Measurements from ENCODE around the gene MIEN1.
"Not testable (repeated sequence)": the region's sequence is repeated elsewhere in the genome, so short reads cannot be mapped to it uniquely, and the experiment has no call there.

Gene MIEN1

DNA sequence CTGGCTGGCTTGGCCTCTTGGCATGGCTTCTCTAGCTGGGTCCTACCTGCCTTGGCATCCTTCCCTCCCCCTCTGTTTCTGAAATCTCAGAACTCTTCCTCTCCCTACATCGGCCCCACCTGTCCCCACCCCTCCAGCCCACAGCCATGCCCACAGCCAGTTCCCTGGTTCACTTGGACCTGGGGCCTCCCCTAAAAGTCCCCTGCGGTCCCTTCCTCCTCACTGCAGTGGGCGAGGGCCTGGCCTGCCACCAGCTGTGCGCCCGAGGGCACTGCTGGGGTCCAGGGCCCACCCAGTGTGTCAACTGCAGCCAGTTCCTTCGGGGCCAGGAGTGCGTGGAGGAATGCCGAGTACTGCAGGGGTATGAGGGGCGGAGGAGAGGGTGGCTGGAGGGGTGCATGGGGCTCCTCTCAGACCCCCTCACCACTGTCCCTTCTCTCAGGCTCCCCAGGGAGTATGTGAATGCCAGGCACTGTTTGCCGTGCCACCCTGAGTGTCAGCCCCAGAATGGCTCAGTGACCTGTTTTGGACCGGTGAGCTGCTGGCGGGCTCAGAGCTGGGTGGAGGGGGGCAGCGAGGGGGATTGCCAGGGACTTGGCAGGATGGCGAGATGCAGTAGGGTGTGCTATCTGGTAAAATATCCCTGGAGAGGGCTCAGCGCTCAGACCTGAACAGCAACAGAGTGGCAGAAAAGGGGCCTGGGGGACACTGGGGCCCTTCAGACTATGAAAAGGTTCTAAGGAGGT lies 14.1 kb downstream of the MIEN1 start:
- DNase-seq (ENCODE audit: low read depth), result no peak

GRCh38 chr17:39715375-39716072 lies 14.8 kb downstream of the MIEN1 start:
- no peak for DNase-seq (ENCODE audit: low read depth)

DNA sequence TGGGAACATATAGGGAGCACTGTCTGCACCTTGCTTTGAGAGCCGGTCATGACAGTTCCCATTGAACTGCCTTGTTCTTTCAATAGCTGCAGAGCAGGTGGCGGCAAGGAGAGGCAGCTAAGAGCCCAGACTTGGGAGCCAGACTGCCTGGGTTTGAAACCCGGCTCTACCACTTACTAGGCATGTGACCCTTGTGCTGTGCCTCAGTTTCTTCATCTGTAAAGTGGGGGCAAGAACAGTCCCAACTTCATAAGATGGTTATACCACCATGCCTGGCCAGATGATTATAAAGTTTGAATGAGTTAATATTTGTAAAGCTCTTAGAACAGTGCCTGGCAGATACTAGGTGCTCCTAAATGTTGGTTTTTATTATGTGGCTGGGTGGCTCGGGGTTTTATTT lies 16.1 kb downstream of the MIEN1 start:
- no peak for DNase-seq (ENCODE audit: low read depth)

DNA sequence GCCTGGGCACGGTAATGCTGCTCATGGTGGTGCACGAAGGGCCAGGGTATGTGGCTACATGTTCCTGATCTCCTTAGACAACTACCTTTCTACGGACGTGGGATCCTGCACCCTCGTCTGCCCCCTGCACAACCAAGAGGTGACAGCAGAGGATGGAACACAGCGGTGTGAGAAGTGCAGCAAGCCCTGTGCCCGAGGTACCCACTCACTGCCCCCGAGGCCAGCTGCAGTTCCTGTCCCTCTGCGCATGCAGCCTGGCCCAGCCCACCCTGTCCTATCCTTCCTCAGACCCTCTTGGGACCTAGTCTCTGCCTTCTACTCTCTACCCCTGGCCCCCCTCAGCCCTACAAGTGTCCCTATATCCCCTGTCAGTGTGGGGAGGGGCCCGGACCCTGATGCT lies 18.5 kb downstream of the MIEN1 start:
- DNase-seq (ENCODE audit: low read depth), result no peak

- DNase-seq (ENCODE audit: low read depth), result not testable (repeated sequence)
These were observed 19.3 kb downstream of the MIEN1 start for GRCh38 chr17:39711071-39711470.

GRCh38 chr17:39709998-39710964 lies 20.1 kb downstream of the MIEN1 start:
- no peak for DNase-seq (ENCODE audit: low read depth)

DNA sequence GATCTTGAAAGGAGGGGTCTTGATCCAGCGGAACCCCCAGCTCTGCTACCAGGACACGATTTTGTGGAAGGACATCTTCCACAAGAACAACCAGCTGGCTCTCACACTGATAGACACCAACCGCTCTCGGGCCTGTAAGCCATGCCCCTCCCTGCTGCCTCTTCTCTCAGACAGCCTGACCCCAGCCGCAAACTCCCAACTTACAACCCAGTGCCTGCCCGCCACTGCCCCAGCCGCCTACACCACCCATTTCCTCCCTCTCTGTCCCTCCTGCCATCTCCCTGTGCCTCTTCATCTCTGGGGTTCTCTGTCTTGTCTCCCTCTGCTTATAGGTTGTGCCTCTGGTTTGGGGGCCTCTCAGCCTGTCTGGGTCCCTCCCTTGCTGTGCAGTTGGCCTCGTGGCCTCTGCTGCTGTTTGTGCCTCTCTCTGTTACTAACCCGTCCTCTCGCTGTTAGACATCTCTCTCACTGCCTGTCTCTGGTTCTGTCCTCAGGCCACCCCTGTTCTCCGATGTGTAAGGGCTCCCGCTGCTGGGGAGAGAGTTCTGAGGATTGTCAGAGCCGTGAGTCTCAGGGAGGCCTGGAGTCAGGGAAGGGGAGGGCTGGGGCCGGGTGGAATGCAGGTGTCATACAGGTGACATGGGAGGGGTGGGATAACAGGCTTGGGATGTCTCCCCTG lies 20.9 kb downstream of the MIEN1 start:
- no peak for DNase-seq (ENCODE audit: low read depth)

DNA sequence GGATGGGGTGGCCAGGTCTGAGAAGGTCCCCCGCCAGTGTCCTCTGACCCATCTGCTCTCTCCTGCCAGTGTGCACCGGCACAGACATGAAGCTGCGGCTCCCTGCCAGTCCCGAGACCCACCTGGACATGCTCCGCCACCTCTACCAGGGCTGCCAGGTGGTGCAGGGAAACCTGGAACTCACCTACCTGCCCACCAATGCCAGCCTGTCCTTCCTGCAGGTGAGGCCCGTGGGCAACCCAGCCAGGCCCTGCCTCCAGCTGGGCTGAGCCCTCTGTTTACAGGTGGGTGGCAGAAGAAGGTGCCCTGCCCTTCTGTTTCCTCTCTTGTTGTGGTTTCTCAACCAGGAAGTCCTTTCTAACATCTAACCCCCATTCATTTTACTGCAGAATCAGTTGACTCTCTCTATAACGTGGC lies 23.4 kb downstream of the MIEN1 start:
- no peak for DNase-seq (ENCODE audit: low read depth)

DNA sequence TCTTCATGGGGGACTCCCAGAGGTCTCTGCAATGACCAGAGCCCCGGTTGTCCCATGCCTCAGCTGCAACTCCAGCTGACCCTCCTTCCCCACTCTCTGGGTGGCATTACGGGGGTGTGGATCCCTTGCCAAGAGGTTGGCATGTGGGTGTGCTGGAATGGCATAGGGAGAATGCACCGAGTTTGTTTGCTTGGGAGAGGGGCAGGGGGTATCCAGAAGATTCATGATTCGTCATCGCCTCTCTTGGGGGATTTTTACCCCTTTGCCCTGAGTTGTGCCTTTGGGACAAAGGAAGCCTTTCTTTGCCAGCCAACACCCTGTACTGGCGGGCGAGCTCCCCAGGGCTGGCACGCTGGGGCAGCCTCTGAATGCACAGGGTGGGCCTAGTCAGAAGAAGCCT lies 23.9 kb downstream of the MIEN1 start:
- DNase-seq (ENCODE audit: low read depth), result no peak

DNA sequence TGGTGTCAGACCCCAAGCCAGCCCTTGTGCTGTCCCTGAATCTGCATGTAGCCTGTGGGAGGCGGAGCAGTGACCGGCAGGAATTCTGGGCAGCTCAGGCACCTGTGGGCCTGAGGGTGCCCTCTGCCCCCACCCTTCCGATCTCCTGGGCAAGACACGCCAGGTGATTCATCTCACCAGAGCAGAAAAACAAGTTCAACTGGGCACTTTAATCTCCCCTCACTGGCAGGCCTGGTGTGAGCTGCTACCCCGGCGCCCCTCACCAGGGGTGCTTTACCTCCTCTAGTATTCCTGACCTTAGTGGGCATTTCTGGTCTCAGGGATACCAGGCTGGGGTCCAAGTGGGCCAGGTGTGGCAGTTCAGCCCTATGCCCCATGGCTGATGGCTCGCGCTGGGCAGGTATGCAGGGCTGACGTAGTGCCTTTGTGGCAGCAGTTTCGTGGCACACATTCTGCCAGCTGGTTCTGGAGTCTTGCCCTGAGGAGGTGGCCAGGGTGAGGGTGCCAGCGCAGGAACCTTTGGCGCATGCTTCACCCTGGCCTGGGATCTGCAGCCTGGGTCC lies 24.5 kb downstream of the MIEN1 start:
- DNase-seq (ENCODE audit: low read depth), result no peak

DNA sequence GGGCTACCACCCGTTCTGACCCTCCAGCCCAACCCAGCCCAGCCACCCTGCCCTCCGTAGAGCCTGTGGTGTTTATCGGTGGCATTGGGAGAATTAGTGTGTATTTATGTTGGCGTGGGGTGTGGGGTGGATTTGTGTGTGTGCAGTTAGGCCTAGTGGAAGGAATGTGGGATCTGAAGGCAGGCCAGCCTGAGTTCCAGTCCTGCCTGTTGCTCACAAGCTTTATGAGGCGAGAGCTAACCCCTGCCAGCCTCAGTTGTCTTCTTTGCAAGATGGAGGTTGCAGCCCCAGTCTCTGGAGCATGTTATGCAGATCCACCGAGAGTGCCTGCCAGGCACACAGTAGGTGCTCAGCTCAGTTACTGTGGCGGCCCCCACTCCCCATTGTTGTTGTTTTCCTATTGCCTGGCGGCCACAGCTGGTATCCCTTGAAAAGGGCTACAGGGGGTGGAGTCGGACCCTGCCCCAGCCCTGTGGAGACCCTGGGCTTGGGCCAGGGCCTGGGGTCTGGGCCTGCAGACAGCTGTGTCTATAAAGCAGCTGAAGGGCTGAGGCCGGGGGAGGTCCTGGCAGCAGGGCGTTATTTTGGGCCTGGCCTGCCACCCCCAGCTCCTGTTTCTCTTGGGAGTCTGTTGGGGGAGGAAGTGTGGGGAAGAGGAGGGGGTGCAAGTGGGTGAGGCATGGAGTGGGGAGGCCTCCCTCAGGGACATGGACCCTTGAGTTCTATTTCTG lies 25.3 kb downstream of the MIEN1 start:
- DNase-seq (ENCODE audit: low read depth), result no peak

DNA sequence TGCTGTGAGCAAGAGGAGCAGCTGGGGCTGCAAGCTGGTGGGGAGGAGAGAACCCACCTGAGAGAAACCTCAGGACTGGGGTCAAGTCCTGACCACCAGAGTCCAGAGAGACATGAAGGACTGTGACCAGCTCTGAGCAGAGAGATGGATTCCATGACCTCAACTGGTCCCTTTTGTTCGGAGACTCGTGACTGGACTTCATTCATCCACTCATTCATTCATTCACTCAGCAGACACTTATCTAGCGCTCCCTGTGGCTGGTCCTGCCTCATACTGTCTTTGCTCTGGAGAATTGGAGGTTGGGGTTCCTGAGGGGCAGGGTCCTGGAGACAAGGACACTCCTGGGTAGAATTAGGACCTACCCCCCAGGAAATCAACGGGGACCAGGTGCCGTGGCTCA lies 26.4 kb downstream of the MIEN1 start:
- DNase-seq (ENCODE audit: low read depth), result no peak

DNA sequence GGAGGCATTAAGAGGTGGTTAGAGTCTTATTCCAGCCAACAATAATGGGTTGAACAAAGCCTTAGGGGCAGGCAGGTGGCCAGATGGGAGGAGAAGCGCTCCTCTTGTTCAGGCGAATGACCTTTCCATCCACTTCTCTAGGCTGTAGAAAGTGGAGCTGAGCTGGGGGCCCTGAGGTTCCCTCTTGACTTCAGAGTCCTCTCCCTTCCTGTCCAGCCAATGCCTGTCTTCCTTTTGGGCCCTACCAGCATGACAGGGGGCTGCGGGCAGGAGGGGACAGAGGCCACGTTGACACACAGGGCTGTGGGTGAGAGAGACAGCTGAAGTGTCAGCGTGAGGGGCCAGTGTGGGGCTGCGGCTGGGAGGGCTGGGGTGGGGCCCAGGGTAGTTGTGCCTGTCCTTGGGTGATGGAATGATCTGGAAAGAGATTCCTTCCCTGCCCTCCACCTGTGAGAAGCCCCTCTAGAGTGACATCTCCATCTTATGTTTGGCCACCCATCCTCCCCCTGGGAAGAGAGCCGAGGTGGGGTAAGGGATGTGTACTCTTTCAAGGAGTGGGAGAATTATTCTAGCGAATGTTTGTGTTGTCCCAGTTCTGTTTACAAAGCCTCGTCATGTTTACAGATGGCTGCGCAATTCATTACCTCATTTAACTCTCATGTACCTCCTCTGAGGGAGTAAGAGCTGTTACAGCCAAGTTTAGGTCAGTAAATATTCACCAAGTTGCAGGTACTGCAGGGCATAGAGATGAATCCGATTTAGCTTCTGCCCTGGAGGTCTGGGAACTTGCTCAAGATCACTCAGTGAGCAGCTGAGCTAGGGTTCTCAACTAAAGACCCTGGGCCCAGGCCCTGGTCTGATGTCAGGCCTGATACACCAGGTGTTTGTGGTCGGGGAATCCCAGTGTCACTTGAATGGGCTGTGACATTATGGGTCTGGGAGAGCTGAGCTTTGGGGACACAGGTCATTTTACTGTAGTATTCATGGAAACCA lies 27.1 kb downstream of the MIEN1 start:
- no peak for DNase-seq (ENCODE audit: low read depth)

- no peak for DNase-seq (ENCODE audit: low read depth)
These were observed 28.4 kb downstream of the MIEN1 start for GRCh38 chr17:39701784-39702422.

- no peak for DNase-seq (ENCODE audit: low read depth)
These were observed 29.1 kb downstream of the MIEN1 start for GRCh38 chr17:39701012-39701783.

- no peak for DNase-seq (ENCODE audit: low read depth)
These were observed 30.0 kb downstream of the MIEN1 start for GRCh38 chr17:39700148-39700987.

GRCh38 chr17:39699818-39700147 lies 30.5 kb downstream of the MIEN1 start, which contains the start of gene ERBB2:
Gene ERBB2, plus strand, starts transcription at chr17:39700064. Its CDS starts 175 bp downstream, at chr17:39700239.
- DNase-seq (ENCODE audit: low read depth), result no peak

Measured in T follicular helper cell (primary cell).